IMR-90 (cell line): Measurements from ENCODE around the gene ZNF277. TPM values are rescaled to one million over a fixed set of nuclear protein-coding genes. Genes with fewer than 3 reads are reported as not detected.

ENCODE experiments used
- ATAC-seq: fragments of 200-7000 bp; cut with Tn5 transposase; 2 replicates; pipeline ENCODE4 v1.9.1; 2020; ENCODE audit warnings: low read depth, mild to moderate bottlenecking, moderate library complexity
- BruUV-seq: library from RNA; stranded (reverse); fragments of 400-500 nt; replicated peaks from 2 replicates; lab custom pipeline; 2021; lab: Mats Ljungman, UMichigan
- CTCF ChIA-PET: fragments of 300-600 bp; formaldehyde crosslinking; extraction: SDS; loops from one replicate; lab custom pipeline; 2021; ENCODE audit warnings: antibody characterized with exemption; lab: Yijun Ruan, JAX
- POLR2A ChIA-PET: fragments of 300-600 bp; sonication (Branson Sonifier 250); formaldehyde crosslinking; loops from one replicate; lab custom pipeline; 2022; ENCODE audit warnings: antibody characterized with exemption; ENCODE audit not compliant: unreplicated experiment; lab: Charles Lee
- DNase-seq: peaks from one replicate; pipeline ENCODE4 v3.0.0; 2013
- H2AFZ ChIP-seq: replicated peaks from 2 replicates; pipeline ENCODE3; 2013; ENCODE audit warnings: low read length, mild to moderate bottlenecking; ENCODE audit not compliant: poor library complexity
- H2AK5ac ChIP-seq: 2 replicates; pipeline ENCODE4 v1.6.1; 2013; ENCODE audit warnings: low read depth, low read length, inconsistent platforms
- H2AK9ac ChIP-seq: replicated peaks from 2 replicates; pipeline ENCODE3; 2013; ENCODE audit warnings: mild to moderate bottlenecking, low read depth, low read length, moderate library complexity; ENCODE audit not compliant: poor library complexity
- H2BK120ac ChIP-seq: 2 replicates; pipeline ENCODE4 v1.6.1; 2013; ENCODE audit warnings: low read depth, low read length, inconsistent platforms
- H2BK15ac ChIP-seq: 3 replicates; pipeline ENCODE4 v1.6.1; 2013; ENCODE audit warnings: low read depth, low read length, inconsistent platforms
- H2BK20ac ChIP-seq: 2 replicates; pipeline ENCODE4 v1.6.1; 2013; ENCODE audit warnings: low read depth, mild to moderate bottlenecking, inconsistent platforms, low read length, moderate library complexity
- H2BK5ac ChIP-seq: 2 replicates; pipeline ENCODE4 v1.6.1; 2013; ENCODE audit warnings: mild to moderate bottlenecking, low read depth, low read length, inconsistent platforms; ENCODE audit not compliant: poor library complexity, severe bottlenecking
- H3K14ac ChIP-seq: replicated peaks from 2 replicates; pipeline ENCODE4 v1.6.1; 2013; ENCODE audit warnings: low read depth, low read length, inconsistent platforms
- H3K18ac ChIP-seq: 2 replicates; pipeline ENCODE4 v1.6.1; 2013; ENCODE audit warnings: low read depth, low read length, control low read depth
- H3K23ac ChIP-seq: 2 replicates; pipeline ENCODE4 v1.6.1; 2013; ENCODE audit warnings: low read depth, low read length, inconsistent platforms
- H3K27ac ChIP-seq: 2 replicates; pipeline ENCODE4 v1.5.1; 2013; ENCODE audit warnings: mild to moderate bottlenecking, control low read depth, low read length; ENCODE audit not compliant: insufficient read depth
- H3K27me3 ChIP-seq: 2 replicates; pipeline ENCODE4 v1.6.1; 2013; ENCODE audit warnings: low read length; ENCODE audit not compliant: control insufficient read depth, insufficient read depth
- H3K36me3 ChIP-seq: 2 replicates; pipeline ENCODE4 v1.6.1; 2013; ENCODE audit warnings: low read length, mixed read lengths; ENCODE audit not compliant: control insufficient read depth, insufficient read depth
- H3K4ac ChIP-seq: 2 replicates; pipeline ENCODE4 v1.6.1; 2013; ENCODE audit warnings: low read depth, low read length, inconsistent platforms
- H3K4me1 ChIP-seq: 2 replicates; pipeline ENCODE4 v1.6.1; 2013; ENCODE audit warnings: low read length, mixed read lengths; ENCODE audit not compliant: control insufficient read depth, insufficient read depth
- H3K4me2 ChIP-seq: 2 replicates; pipeline ENCODE4 v1.6.1; 2013; ENCODE audit warnings: low read depth, mild to moderate bottlenecking, control low read depth, low read length, moderate library complexity
- H3K4me3 ChIP-seq: 2 replicates; pipeline ENCODE4 v1.5.1; 2013; ENCODE audit warnings: low read depth, mild to moderate bottlenecking, control low read depth, low read length, moderate library complexity; ENCODE audit not compliant: insufficient read depth
- H3K56ac ChIP-seq: 2 replicates; pipeline ENCODE4 v1.6.1; 2013; ENCODE audit warnings: low read length, inconsistent platforms; ENCODE audit not compliant: insufficient read depth; ENCODE audit errors: extremely low read depth
- H3K79me1 ChIP-seq, 2 experiments: 2 replicates each; pipeline ENCODE4 v1.6.1; 2013; ENCODE audit warnings: low read length in 2 of 2, inconsistent platforms in 1 of 2, low read depth in 1 of 2
- H3K9ac ChIP-seq: 2 replicates; pipeline ENCODE4 v1.6.1; 2013; ENCODE audit warnings: low read depth, low read length, control low read depth
- H3K9me1 ChIP-seq: 2 replicates; pipeline ENCODE4 v1.6.1; 2013; ENCODE audit warnings: low read length, inconsistent platforms; ENCODE audit not compliant: insufficient read depth
- H3K9me3 ChIP-seq: 2 replicates; pipeline ENCODE4 v1.6.1; 2013; ENCODE audit warnings: low read length; ENCODE audit not compliant: control insufficient read depth, insufficient read depth
- H4K20me1 ChIP-seq: 2 replicates; pipeline ENCODE4 v1.6.1; 2013; ENCODE audit warnings: low read length, inconsistent platforms; ENCODE audit not compliant: insufficient read depth
- H4K5ac ChIP-seq: 2 replicates; pipeline ENCODE4 v1.6.1; 2013; ENCODE audit warnings: mild to moderate bottlenecking, low read depth, low read length, control low read depth
- H4K8ac ChIP-seq, 2 experiments: 2 replicates each; pipeline ENCODE4 v1.6.1; 2013; ENCODE audit warnings: low read depth in 2 of 2, low read length in 2 of 2, control low read depth in 1 of 2, inconsistent platforms in 1 of 2
- H4K91ac ChIP-seq: 2 replicates; pipeline ENCODE4 v1.6.1; 2013; ENCODE audit warnings: low read depth, low read length, inconsistent platforms; ENCODE audit not compliant: insufficient read depth
- MAFK ChIP-seq: IDR thresholded peaks from 2 replicates; pipeline ENCODE4 v1.6.1; 2012; ENCODE audit warnings: low read depth, low read length, improper control_type of control experiment
- RFX5 ChIP-seq: IDR thresholded peaks from 2 replicates; pipeline ENCODE4 v1.8.0; 2012; ENCODE audit warnings: low read depth, mild to moderate bottlenecking, low read length, moderate library complexity
- WGBS, 2 experiments: methylation state at CpG; one replicate each; pipeline versions ENCODE4 v1.1.5 to v1.1.7; 2013; ENCODE audit warnings: missing lambda C conversion rate in 2 of 2; ENCODE audit not compliant: insufficient read length in 1 of 2; ENCODE audit errors: extremely low coverage in 2 of 2; 5-methylcytosine and 5-hydroxymethylcytosine counted together
- dilution Hi-C: fragments of 300-500 bp; cut with HindIII; formaldehyde crosslinking; loops from one replicate; pipeline ENCODE4 v1.14.3; 2018; ENCODE audit warnings: low sequenced_read_pairs; ENCODE audit not compliant: unreplicated experiment
- in situ Hi-C: fragments of 300-500 bp; cut with MboI; formaldehyde crosslinking; loops from 3 replicates; pipeline ENCODE4 v1.14.3; 2019; ENCODE audit warnings: low sequenced_read_pairs, inconsistent platforms, mixed read lengths
- intact Hi-C: fragments of 100-400 bp; cut with micrococcal nuclease; formaldehyde crosslinking; loops from 2 replicates; pipeline ENCODE4 v1.10.0; 2022
- polyA plus RNA-seq, 3 experiments: library from polyadenylated mRNA; depleted of rRNA; stranded (reverse); fragments of >200 nt; gene quantifications; 2 replicates each; pipeline ENCODE4 v1.2.3, GENCODE V29; 2012; ENCODE audit warnings: low replicate concordance in 1 of 3
- total RNA-seq: library from RNA; depleted of rRNA; stranded (reverse); fragments of >200 nt; gene quantifications from 2 replicates; pipeline ENCODE4 v1.2.3, GENCODE V29; 2012

Gene ZNF277
- total and polyA plus RNA-seq, 2 of the 4 experiments (the other 2 are of a cell fraction) = 7.3 to 21.3 TPM

DNA sequence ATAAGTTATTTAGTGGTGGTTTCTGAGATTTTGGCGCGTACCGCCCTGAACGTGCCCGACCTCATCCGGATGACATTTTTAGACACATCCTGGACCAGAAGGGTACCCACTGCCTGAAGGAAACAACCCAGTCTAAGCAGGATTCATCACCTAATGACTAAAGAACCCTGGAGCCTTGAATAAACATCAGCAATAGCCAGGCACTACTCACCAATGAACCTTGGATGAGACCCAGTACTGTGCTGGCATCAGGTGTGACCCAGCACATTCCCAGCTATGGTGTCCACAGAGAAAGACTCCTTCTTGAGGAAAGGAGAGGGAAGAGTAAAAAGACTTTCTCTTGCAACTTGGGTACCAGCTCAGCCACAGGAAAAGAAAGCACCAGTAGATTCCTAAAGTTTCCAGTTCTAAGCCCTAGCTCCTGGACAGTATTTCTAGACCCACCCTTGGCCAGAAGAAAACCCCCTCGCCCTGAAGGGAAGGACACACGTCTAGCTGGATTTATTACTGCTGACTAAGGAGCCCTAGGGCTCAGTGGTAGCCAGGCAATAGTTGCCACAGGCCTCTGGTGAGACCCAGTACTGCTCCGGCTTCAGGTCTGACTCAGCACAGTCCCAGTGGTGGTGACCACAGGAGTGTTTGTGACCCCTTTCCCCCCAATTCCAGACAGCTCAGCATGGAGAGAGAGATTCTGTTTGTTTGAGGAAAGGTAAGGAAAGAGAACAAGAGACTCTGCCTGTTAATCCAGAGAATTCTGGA lies 32.5 kb downstream of the ZNF277 start:
- Histone ChIP-seq H4K91ac (no peak overlapping the region), H2BK15ac (no peak overlapping the region), H2AK9ac (peak overlapping the region; percentile 74), H4K20me1 (peaks cover 7% of the 10 kb centered on the region; the same call in 1 of the 2 replicates), H4K5ac (no peak overlapping the region), H3K56ac (no peak overlapping the region), H3K79me1 (peaks cover 10 to 20% of the 10 kb centered on the region in 2 experiments; a peak in 3 of 4 replicates), H3K4me1 (peaks cover 3% of the 10 kb centered on the region; the same call in 1 of the 2 replicates), H3K9me3 (no peaks in the 10 kb centered on the region), H3K27ac (no peak overlapping the region), H3K9me1 (0 out of 2 replicates have a peak, but pooled peaks cover 5% of the 10 kb centered on the region), H3K36me3 (no peaks in the 10 kb centered on the region), H2BK120ac (no peak overlapping the region), H3K14ac (no peak overlapping the region), H3K27me3 (no peaks in the 10 kb centered on the region), H4K8ac (no peak overlapping the region), H2AFZ (no peak overlapping the region), H2BK5ac (no peak overlapping the region), H2AK5ac (no peak overlapping the region), H3K18ac (no peak overlapping the region), H3K4ac (no peak overlapping the region), H3K4me3 (no peak overlapping the region), H2BK20ac (no peak overlapping the region), H3K9ac (no peak overlapping the region), H3K23ac (no peak overlapping the region), H3K4me2 (no peak overlapping the region)
- 96% methylated on average over 4 of the region's 9 CpGs; no CpG with 5 or more reads in 1 of the 2 experiments for WGBS, 2 experiments
- POLR2A ChIA-PET = no interaction called here
- dilution Hi-C loops (no loop called here), in situ Hi-C loops (no loop called here), intact Hi-C loops (no loop called here)
- DNase-seq (peak; percentile 41), ATAC-seq (peak; percentile 66)
- no peak for TF ChIP-seq RFX5
- peak; percentile 35; the same call in 1 of the 2 replicates for TF ChIP-seq MAFK
- CTCF ChIA-PET = no interaction called here
- no TSS peak for BruUV-seq
